NCI-H524 (cell line): ENCODE results near the gene DUSP6.

Experiments used
- DNase-seq, 2 experiments: peaks; one replicate each; lab custom pipeline; 2025; lab: John Stamatoyannopoulos, UW

DUSP6 gene

GRCh38 chr12:89328151-89329030 is 23.9 kb downstream of the DUSP6 start:
- DNase-seq, result no peak

- no peak for DNase-seq
These were observed 24.7 kb downstream of the DUSP6 start for GRCh38 chr12:89327486-89328094.

- DNase-seq, result no peak
These were observed 25.9 kb downstream of the DUSP6 start for GRCh38 chr12:89326239-89327040.

- no peak for DNase-seq
These were observed 26.8 kb downstream of the DUSP6 start for GRCh38 chr12:89325495-89325894.

- no peak for DNase-seq
These were observed 27.9 kb downstream of the DUSP6 start for GRCh38 chr12:89324437-89324836.

- peak in 1 of 2 experiments; percentile 12 for DNase-seq
These were observed 28.6 kb downstream of the DUSP6 start for GRCh38 chr12:89323568-89324218.

GRCh38 chr12:89320735-89321134 is 31.6 kb downstream of the DUSP6 start:
- no peak for DNase-seq

GRCh38 chr12:89319606-89320005 is 32.7 kb downstream of the DUSP6 start:
- no peak for DNase-seq

GRCh38 chr12:89319122-89319521 is 33.2 kb downstream of the DUSP6 start:
- DNase-seq, result no peak

GRCh38 chr12:89316705-89317139 is 35.6 kb downstream of the DUSP6 start:
- peak; percentile 28 to 58 for DNase-seq

GRCh38 chr12:89314060-89314761 is 38.1 kb downstream of the DUSP6 start:
- no peak for DNase-seq

- DNase-seq, result no peak
These were observed 40.5 kb downstream of the DUSP6 start for GRCh38 chr12:89311703-89312293.

- DNase-seq, result no peak
These were observed 42.5 kb downstream of the DUSP6 start for GRCh38 chr12:89309815-89310214.

- DNase-seq, result no peak
These were observed 42.9 kb downstream of the DUSP6 start for GRCh38 chr12:89309440-89309802.

- no peak for DNase-seq
These were observed 44.6 kb downstream of the DUSP6 start for GRCh38 chr12:89307474-89308253.

GRCh38 chr12:89306827-89307473 is 45.4 kb downstream of the DUSP6 start:
- no peak for DNase-seq

- DNase-seq, result no peak
These were observed 46.9 kb downstream of the DUSP6 start for GRCh38 chr12:89305373-89305772.

- no peak for DNase-seq
These were observed 52.4 kb downstream of the DUSP6 start for GRCh38 chr12:89299931-89300330.

GRCh38 chr12:89299417-89299816 is 52.9 kb downstream of the DUSP6 start:
- DNase-seq, result no peak
